ENCODE measurements around the gene CD27.

DNA sequence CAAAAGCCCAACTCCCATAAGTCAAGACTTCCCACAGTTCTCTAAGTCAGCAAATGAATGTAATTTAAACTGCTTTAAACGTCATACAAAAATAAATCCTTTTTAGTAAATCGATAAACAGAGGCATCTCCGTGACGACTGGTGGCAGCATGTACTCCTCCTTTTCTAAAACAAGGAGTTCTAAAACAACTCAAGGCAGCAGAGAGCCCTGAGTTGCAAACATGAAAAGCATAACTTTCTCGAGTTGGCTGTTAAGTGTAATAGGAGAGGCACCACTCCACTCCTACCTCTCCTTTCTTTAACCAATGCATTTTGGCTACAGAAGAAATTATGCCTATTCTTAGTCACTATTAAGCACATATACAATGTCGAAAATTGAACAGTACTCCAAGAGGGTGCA, 38.8 kb upstream of the CD27 start:
- TF ChIP-seq GATA2 (IDR thresholded peaks at IDR 0.05; ENCODE audit: low read depth, low read length) (no peak), GATA3 (IDR thresholded peaks at IDR 0.05; ENCODE audit: low read depth, low read length) (no peak)
